ENCODE measurements around the gene ARHGAP20.

DNA sequence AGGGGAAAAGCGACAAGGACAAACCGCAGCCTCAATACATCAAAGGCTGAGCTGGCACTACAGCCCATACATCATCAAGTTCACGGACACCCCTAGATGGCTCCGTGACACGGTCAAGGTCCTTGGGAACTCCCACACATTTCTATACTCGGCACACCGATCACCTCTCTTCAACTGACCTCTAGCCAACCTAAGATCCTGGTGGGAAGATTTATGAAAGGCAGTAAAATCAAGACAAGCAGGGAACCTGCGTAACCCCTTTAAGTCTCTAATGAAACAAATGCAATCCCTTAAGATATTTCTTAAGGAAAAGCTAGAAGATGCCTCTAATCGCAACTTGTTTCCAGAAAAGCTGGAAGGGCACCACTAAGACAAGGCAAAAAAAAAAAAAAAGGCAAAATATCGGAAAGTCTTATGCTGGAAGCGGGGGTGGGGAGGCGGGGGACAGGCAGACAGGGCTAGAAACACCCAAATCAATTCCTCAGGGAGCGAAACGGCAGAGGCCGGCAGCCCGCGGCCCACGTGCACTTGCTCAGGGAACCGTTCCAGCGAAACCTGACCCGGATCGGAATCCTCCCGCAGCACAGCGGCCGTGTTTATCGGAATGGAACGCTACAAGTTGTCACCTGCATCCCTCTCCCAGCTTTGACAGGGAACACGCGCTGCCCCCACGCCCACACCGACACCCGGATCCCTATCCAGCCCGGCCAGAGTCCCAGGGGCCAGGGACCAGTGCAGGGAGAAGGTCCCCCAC is 1.4 kb downstream of the ARHGAP20 start:
- TF ChIP-seq, protein P1, sequence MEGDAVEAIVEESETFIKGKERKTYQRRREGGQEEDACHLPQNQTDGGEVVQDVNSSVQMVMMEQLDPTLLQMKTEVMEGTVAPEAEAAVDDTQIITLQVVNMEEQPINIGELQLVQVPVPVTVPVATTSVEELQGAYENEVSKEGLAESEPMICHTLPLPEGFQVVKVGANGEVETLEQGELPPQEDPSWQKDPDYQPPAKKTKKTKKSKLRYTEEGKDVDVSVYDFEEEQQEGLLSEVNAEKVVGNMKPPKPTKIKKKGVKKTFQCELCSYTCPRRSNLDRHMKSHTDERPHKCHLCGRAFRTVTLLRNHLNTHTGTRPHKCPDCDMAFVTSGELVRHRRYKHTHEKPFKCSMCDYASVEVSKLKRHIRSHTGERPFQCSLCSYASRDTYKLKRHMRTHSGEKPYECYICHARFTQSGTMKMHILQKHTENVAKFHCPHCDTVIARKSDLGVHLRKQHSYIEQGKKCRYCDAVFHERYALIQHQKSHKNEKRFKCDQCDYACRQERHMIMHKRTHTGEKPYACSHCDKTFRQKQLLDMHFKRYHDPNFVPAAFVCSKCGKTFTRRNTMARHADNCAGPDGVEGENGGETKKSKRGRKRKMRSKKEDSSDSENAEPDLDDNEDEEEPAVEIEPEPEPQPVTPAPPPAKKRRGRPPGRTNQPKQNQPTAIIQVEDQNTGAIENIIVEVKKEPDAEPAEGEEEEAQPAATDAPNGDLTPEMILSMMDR (IDR thresholded peaks at IDR 0.05 in 4 of 5, conservative IDR thresholded peaks at IDR 0.05 in 1 of 5), result no peak
- peak in 1 of 2 donors; percentile 13 for TF ChIP-seq POLR2A (IDR thresholded peaks at IDR 0.05)
